Adrenal gland (tissue), 12 donors: ENCODE results near the gene ATP13A4. TPM values are rescaled to one million over a fixed set of nuclear protein-coding genes. Genes with fewer than 3 reads are reported as not detected.

ENCODE experiments used
- DNase-seq, 7 donors: peaks; one replicate each; pipeline ENCODE4 v3.0.0-alpha.2; 2019 to 2020
- H3K27ac ChIP-seq, 5 donors: fragments of 200-600 bp; sonication (generic) in 4 of 5; 1 replicate in 3 of 5; 2 replicates in 2 of 5; pipeline versions ENCODE4 v1.5.1 to v1.8.0; 2016 to 2020; ENCODE audit warnings: mild to moderate bottlenecking in 1 of 5
- H3K27me3 ChIP-seq: fragments of 200-600 bp; 2 replicates; pipeline ENCODE4 v1.8.0; 2021
- H3K36me3 ChIP-seq, 2 donors: fragments of 200-600 bp; replicated peaks in 1 of 2; 1 replicate in 1 of 2; 2 replicates in 1 of 2; pipeline versions ENCODE4 v1.5.1 to v1.8.0; 2018 to 2022
- H3K4me1 ChIP-seq, 2 donors: fragments of 200-600 bp; replicated peaks in 1 of 2; 1 replicate in 1 of 2; 2 replicates in 1 of 2; pipeline versions ENCODE4 v1.5.1 to v1.8.0; 2018 to 2021
- H3K4me3 ChIP-seq, 4 donors: fragments of 200-600 bp; sonication (generic) in 3 of 4; one replicate each; pipeline ENCODE4 v1.5.1; 2016 to 2018
- H3K9me3 ChIP-seq, 3 donors: fragments of 200-600 bp; sonication (generic) in 1 of 3; replicated peaks in 1 of 3; 1 replicate in 2 of 3; 2 replicates in 1 of 3; pipeline versions ENCODE4 v1.5.1 to v1.8.0; 2016 to 2021
- CTCF ChIP-seq, 6 experiments: fragments of 450-650 bp in 4 of 6; fragments of 200-600 bp in 2 of 6; sonication (generic) in 1 of 6; IDR thresholded peaks; 1 replicate in 5 of 6; 2 replicates in 1 of 6; pipeline versions ENCODE4 v1.5.1 to v1.8.0; 2016 to 2021; ENCODE audit warnings: antibody characterized with exemption in 6 of 6, mild to moderate bottlenecking in 2 of 6, moderate library complexity in 1 of 6
- POLR2A ChIP-seq, 2 donors: fragments of 450-650 bp; IDR thresholded peaks; one replicate each; pipeline ENCODE4 v1.6.1; 2017; ENCODE audit warnings: antibody characterized with exemption in 2 of 2, mild to moderate bottlenecking in 2 of 2, moderate library complexity in 1 of 2
- WGBS, 4 donors: extraction: QIAGEN DNeasy Blood & Tissue Kit in 2 of 4; methylation state at CpG; one replicate each; pipeline versions ENCODE4 v1.1.5 to v1.1.7; 2013 to 2017; 5-methylcytosine and 5-hydroxymethylcytosine counted together
- intact Hi-C, 2 donors: fragments of 100-400 bp; cut with DNase I; formaldehyde crosslinking; loops; one replicate each; pipeline versions ENCODE4 v1.14.1 to v1.15.0; 2022 to 2023
- polyA plus RNA-seq, 3 donors: library from polyadenylated mRNA; stranded (reverse); fragments of 200-250 nt in 2 of 3; fragments of 350-450 nt in 1 of 3; fragmentation: Illumina TruSeq in 1 of 3; extraction: RNeasy Lipid Tissue Mini Kit (QIAGEN cat#74804) in 1 of 3; gene quantifications; one replicate each; pipeline ENCODE4 v1.2.3, GENCODE V29; 2013 to 2014
- total RNA-seq, 9 donors: library from RNA; depleted of rRNA in 4 of 9; stranded (reverse); fragments of >200 nt in 4 of 9; fragments of 120-200 nt in 1 of 9; fragmentation: NEBNext Ultra II Directional in 1 of 9; extraction: Animal tissue kit (Norgen Biotek cat#: 25700) in 1 of 9; gene quantifications; one replicate each; pipeline versions ENCODE4 v1.1.0 to v1.2.4, GENCODE V29; 2013 to 2023
- donor health status: healthy with polysubstance abuse.
- donor health status: Bipolar disorder and iron deficiency.
- donor health status: DM: yes; HTN: yes; CAD: no.
- donor health status: DM: no; HTN: no; CAD: no.
- donor health status: DM: no; HTN: no; CAD: no.
- donor health status: DM: yes; HTN: yes; CAD: no.

Gene ATP13A4
- total and polyA plus RNA-seq, 12 donors = 0.14 to 2.9 (median 0.57) TPM; not detected in 1

GRCh38 chr3:193481436-193481835 lies 73.3 kb downstream of the ATP13A4 start:
- no peaks in the 10 kb centered on the region for H3K4me1 ChIP-seq

GRCh38 chr3:193474446-193474845 lies 80.2 kb downstream of the ATP13A4 start:
- DNase-seq = no peak

More at GRCh38 chr3:193481436-193481835, 73.3 kb downstream of the ATP13A4 start:
- H3K27me3 ChIP-seq = no peaks in the 10 kb centered on the region
- no peak for DNase-seq
- intact Hi-C loops = no loop called here
- H3K36me3 ChIP-seq = no peaks in the 10 kb centered on the region
- no peak for TF ChIP-seq POLR2A (IDR thresholded peaks at IDR 0.05)
- no peak for TF ChIP-seq CTCF (IDR thresholded peaks at IDR 0.05)
- H3K9me3 ChIP-seq = no peaks in the 10 kb centered on the region
- no peak overlapping the region for H3K27ac ChIP-seq
- 3 to 64% (median 33%) methylated on average over 1 of the region's 1 CpG for WGBS, 4 donors
- no peak overlapping the region for H3K4me3 ChIP-seq

GRCh38 chr3:193470710-193471109 lies 84.0 kb downstream of the ATP13A4 start:
- Histone ChIP-seq H3K9me3 (no peaks in the 10 kb centered on the region), H3K4me1 (no peaks in the 10 kb centered on the region), H3K4me3 (no peak overlapping the region), H3K36me3 (no peaks in the 10 kb centered on the region), H3K27me3 (no peaks in the 10 kb centered on the region), H3K27ac (no peak overlapping the region)
- intact Hi-C loops = no loop called here
- TF ChIP-seq CTCF (IDR thresholded peaks at IDR 0.05) (no peak), POLR2A (IDR thresholded peaks at IDR 0.05) (no peak)
- 73 to 81% (median 78%) methylated on average over 6 of the region's 6 CpGs for WGBS, 4 donors
- DNase-seq = no peak

More at GRCh38 chr3:193474446-193474845, 80.2 kb downstream of the ATP13A4 start:
- WGBS, 4 donors = 89 to 92% (median 89%) methylated on average over 4 of the region's 4 CpGs
- no peaks in the 10 kb centered on the region for H3K36me3 ChIP-seq
- TF ChIP-seq CTCF (IDR thresholded peaks at IDR 0.05) (no peak), POLR2A (IDR thresholded peaks at IDR 0.05) (no peak)
- H3K27ac ChIP-seq = no peak overlapping the region
- no peaks in the 10 kb centered on the region for H3K4me1 ChIP-seq
- intact Hi-C loops = no loop called here
- no peak overlapping the region for H3K4me3 ChIP-seq
- H3K9me3 ChIP-seq = no peaks in the 10 kb centered on the region
- no peaks in the 10 kb centered on the region for H3K27me3 ChIP-seq

- intact Hi-C loops = no loop called here
- WGBS, 4 donors = 72 to 88% (median 81%) methylated on average over 6 of the region's 6 CpGs
- no peak for TF ChIP-seq POLR2A (IDR thresholded peaks at IDR 0.05)
- no peak for TF ChIP-seq CTCF (IDR thresholded peaks at IDR 0.05)
- no peak overlapping the region for H3K27ac ChIP-seq
- no peak overlapping the region for H3K4me3 ChIP-seq
- no peak for DNase-seq
- no peaks in the 10 kb centered on the region for H3K9me3 ChIP-seq
- H3K36me3 ChIP-seq = no peaks in the 10 kb centered on the region
- no peaks in the 10 kb centered on the region for H3K4me1 ChIP-seq
- no peaks in the 10 kb centered on the region for H3K27me3 ChIP-seq
Measured at GRCh38 chr3:193465992-193466608, 88.6 kb downstream of the ATP13A4 start.
